HG03060 (cell line): ENCODE data around the gene SLC9B1.
A peak's percentile ranks its signal among the peaks of the same experiment; 100 is the strongest.

ENCODE experiments used
- ATAC-seq: cut with Tn5 transposase; IDR thresholded peaks from one replicate; pipeline ENCODE4 v1.9.1; 2021; ENCODE audit warnings: low read depth, moderate number of reproducible peaks; ENCODE audit not compliant: unreplicated experiment

Gene SLC9B1

GRCh38 chr4:103019308-103020124 lies at the start of gene SLC9B1:
TSS of gene SLC9B1 (minus strand) at chr4:103019705. CDS start at chr4:102991711, 27,994 bp downstream.
- peak; percentile 88 for ATAC-seq

GRCh38 chr4:103067841-103068547 lies 48.5 kb upstream of the SLC9B1 start:
- no peak for ATAC-seq

GRCh38 chr4:103060453-103061148 lies 41.1 kb upstream of the SLC9B1 start:
- no peak for ATAC-seq

- no peak for ATAC-seq
Measured at GRCh38 chr4:103054030-103054429, 34.5 kb upstream of the SLC9B1 start.

GRCh38 chr4:103052779-103053178 lies 33.3 kb upstream of the SLC9B1 start:
- ATAC-seq, result no peak

- no peak for ATAC-seq
Measured at GRCh38 chr4:103052145-103052544, 32.6 kb upstream of the SLC9B1 start.

GRCh38 chr4:103050736-103051436 lies 31.4 kb upstream of the SLC9B1 start:
- no peak for ATAC-seq

GRCh38 chr4:103046416-103047290 lies 27.1 kb upstream of the SLC9B1 start:
- peak; percentile 82 for ATAC-seq

- no peak for ATAC-seq
Measured at GRCh38 chr4:103044183-103044582, 24.7 kb upstream of the SLC9B1 start.

GRCh38 chr4:103036169-103036568 lies 16.7 kb upstream of the SLC9B1 start:
- ATAC-seq, result no peak

- ATAC-seq, result no peak
Measured at GRCh38 chr4:103032574-103032973, 13.1 kb upstream of the SLC9B1 start.

- ATAC-seq, result no peak
Measured at GRCh38 chr4:103030791-103031190, 11.3 kb upstream of the SLC9B1 start.

- no peak for ATAC-seq
Measured at GRCh38 chr4:103029300-103029699, 9.8 kb upstream of the SLC9B1 start.

- no peak for ATAC-seq
Measured at GRCh38 chr4:103026868-103027267, 7.4 kb upstream of the SLC9B1 start.

- ATAC-seq, result no peak
Measured at GRCh38 chr4:103024996-103025395, 5.5 kb upstream of the SLC9B1 start.

- ATAC-seq, result no peak
Measured at GRCh38 chr4:103021120-103021519, 1.6 kb upstream of the SLC9B1 start.

- no peak for ATAC-seq
Measured at GRCh38 chr4:103018391-103019307, 856 bp downstream of the SLC9B1 start.

GRCh38 chr4:103012551-103012950 lies 7.0 kb downstream of the SLC9B1 start:
- no peak for ATAC-seq

- ATAC-seq, result no peak
Measured at GRCh38 chr4:103012060-103012459, 7.4 kb downstream of the SLC9B1 start.
